HG03521 (cell line): Measurements from ENCODE around the gene NOL6.
"Not testable (repeated sequence)": the region's sequence is repeated elsewhere in the genome, so short reads cannot be mapped to it uniquely, and the experiment has no call there.

Source experiments
- ATAC-seq: cut with Tn5 transposase; IDR thresholded peaks from one replicate; pipeline ENCODE4 v1.9.1; 2021; ENCODE audit warnings: mild to moderate bottlenecking, moderate library complexity; ENCODE audit not compliant: unreplicated experiment

NOL6 gene

GRCh38 chr9:33436445-33436844, 37.3 kb downstream of the NOL6 start:
- ATAC-seq: no peak

GRCh38 chr9:33435821-33436277, 37.9 kb downstream of the NOL6 start:
- ATAC-seq: no peak

- no peak for ATAC-seq
These were observed 39.2 kb downstream of the NOL6 start for GRCh38 chr9:33434317-33435105.

DNA sequence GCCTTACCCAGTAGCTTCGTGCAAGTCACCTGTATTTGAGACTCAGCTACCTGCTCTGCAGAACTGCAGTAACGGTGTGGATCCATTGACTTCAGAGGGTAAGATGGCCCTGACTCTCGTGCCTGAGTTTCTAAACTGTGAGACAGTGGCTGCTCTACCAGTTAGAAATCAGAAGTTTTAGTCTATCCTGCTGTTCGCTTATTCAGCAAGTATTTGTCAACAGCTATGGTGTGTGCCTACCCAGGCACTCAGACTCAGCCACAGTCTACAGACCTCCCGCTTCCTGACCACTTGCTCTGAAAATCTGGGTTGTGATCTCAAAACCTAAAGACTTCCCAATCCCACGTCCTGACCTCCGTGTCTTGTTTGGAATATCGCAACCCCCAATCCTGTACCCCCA, 39.9 kb downstream of the NOL6 start:
- no peak for ATAC-seq

DNA sequence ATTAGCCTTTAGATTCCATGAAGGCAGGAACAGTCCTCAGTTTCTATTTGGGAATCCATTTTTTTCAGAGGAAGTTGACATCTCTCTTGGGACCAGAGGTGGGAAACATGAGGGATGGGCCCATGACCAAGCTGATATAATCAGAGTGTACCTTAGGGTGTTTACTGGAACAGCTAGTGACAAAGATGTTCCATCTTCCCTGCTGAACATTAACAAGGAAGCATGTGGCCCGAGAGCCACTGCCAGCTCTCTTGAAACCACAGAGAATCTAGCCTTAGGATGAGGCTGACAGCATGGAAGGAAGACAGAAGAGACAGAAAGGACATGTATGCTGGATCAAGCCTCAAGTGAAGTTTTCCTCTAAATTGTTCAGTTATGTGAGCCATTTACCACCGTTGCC, 42.3 kb downstream of the NOL6 start:
- ATAC-seq: no peak

- no peak for ATAC-seq
These were observed 42.8 kb downstream of the NOL6 start for GRCh38 chr9:33430942-33431341.

- ATAC-seq: no peak
These were observed 44.3 kb downstream of the NOL6 start for GRCh38 chr9:33429256-33429985.

GRCh38 chr9:33426843-33427293, 46.9 kb downstream of the NOL6 start:
- ATAC-seq: no peak

DNA sequence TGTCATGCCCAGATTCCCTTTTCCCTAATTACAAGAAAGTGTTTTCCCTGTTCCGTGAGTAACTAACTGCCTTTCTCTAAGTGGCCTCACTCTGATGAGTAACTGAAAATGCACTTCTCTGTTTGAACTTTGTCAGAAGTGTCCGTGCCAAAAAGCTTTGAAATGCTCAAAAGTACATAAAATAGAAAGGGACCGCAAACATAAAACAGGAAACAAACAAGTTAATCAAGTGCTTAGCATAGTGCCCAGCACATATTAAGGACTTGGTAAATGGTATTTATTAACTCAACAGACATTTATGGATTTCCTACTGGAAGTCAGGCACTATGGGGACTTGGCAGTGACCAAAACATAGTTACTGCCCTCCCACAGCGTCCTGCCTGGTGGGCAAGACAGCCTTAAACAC, 48.6 kb downstream of the NOL6 start:
- ATAC-seq: no peak

DNA sequence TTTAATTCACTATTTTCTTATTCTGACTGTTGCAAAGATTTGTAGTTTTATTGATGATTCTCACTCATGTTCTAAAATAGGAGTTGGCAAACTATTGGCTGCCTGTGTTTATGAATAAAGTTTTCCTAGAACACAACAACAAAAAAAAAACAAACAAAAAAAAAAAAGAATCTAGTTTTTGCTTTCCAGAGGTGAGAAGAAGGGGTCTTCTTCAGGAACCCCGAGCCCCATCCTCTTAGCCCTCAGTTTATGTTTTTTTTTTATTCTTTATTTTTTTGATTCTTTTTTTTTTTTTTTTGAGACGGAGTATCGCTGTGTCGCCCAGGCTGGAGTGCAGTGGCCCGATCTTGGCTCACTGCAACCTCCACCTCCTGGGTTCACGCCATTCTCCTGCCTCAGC, 49.2 kb downstream of the NOL6 start:
- ATAC-seq: not testable (repeated sequence)

GRCh38 chr9:33424043-33424442, 49.7 kb downstream of the NOL6 start:
- ATAC-seq: not testable (repeated sequence)

- no peak for ATAC-seq
These were observed 53.9 kb downstream of the NOL6 start for GRCh38 chr9:33419708-33420303.

DNA sequence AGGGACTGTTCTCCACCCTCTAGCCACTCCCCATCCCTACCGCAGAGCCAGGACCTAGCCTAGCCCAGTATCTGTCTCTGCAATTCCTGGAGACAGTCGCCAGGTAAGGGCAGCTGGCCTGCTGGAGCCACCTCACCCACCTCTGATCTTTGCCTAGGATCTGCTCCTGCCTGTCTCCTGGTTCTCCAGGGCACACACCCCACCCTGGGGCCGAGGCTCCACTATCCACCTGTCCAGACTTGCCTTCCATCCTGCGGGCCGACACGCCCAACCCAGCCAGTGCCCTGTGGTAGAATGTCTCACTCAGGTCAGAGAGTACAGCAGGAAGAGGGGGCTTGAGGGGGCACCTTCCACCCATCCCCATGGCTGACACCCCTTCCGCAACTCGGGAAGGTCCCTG, 55.6 kb downstream of the NOL6 start:
- no peak for ATAC-seq

DNA sequence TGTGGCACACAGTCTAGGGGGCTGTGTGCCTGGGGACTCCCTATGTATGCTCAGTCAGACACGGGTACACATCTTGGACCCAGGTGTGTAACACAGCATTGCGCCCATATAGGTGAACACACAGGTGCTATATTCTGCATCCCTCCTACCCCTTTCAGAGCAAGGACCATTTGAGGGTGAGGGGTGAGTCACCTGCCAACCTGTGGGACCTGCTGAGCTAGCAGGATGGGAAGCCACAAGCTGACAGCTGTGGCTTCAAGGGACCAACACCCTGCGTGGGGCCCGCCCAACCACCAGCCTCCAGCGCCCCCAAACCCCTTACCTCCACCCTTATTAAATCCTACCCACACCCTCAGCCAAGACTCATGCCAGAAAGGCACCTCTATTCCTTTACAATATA, 56.7 kb downstream of the NOL6 start:
- no peak for ATAC-seq

- peak; percentile 59 for ATAC-seq
These were observed 58.2 kb downstream of the NOL6 start for GRCh38 chr9:33415501-33416038.

- ATAC-seq: no peak
These were observed 58.7 kb downstream of the NOL6 start for GRCh38 chr9:33414889-33415500.

DNA sequence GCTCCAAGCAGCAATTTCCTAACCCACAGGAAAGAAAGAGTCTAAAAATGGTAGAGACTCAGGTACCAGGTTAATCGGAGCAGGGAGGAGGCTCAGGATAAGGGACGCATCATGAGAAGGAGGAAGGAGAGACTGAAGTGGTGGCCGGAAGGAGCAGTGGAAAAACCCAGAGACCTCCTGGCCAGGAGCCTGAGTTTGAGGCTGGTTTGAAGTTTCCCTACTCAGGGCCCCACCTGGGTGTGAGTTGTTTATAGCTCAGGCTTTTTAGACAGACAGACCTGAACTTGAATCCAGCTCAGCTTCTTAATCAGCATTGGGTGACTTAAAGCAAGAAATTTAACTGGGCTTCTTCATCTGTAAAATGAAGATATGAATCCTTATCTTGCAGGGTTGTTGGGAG, 59.5 kb downstream of the NOL6 start:
- ATAC-seq: no peak
